ENCODE measurements around the gene AMMECR1.

AMMECR1 gene

DNA sequence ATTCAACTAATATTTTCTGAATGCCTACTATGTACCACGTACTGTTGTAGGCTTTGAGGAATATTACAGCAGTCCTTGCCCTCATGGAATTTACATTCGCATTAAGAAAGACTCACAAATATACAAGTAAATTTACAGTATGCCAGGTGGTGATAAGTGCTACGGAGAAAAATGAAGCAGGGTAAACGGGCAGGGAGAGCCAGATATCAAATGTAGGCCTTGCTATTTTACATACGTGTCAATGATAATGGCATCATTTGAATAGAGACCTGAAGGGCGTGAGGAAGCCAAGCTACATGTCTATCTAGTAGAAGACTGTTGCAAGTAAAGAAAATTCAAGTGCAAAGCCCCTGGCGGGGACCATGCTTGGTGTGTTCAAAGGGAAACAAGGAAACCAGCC lies 65.2 kb downstream of the AMMECR1 start:
- DNase-seq (ENCODE audit: low spot score), result no peak
- TF ChIP-seq, protein P1, sequence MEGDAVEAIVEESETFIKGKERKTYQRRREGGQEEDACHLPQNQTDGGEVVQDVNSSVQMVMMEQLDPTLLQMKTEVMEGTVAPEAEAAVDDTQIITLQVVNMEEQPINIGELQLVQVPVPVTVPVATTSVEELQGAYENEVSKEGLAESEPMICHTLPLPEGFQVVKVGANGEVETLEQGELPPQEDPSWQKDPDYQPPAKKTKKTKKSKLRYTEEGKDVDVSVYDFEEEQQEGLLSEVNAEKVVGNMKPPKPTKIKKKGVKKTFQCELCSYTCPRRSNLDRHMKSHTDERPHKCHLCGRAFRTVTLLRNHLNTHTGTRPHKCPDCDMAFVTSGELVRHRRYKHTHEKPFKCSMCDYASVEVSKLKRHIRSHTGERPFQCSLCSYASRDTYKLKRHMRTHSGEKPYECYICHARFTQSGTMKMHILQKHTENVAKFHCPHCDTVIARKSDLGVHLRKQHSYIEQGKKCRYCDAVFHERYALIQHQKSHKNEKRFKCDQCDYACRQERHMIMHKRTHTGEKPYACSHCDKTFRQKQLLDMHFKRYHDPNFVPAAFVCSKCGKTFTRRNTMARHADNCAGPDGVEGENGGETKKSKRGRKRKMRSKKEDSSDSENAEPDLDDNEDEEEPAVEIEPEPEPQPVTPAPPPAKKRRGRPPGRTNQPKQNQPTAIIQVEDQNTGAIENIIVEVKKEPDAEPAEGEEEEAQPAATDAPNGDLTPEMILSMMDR (conservative IDR thresholded peaks at IDR 0.05; ENCODE audit: low read depth), result no peak
- ChIA-PET POLR2A (ENCODE audit: low non-redundant PET) (no interaction called here), CTCF (no interaction called here)
- H3K27ac ChIP-seq, result no peak overlapping the region

DNA sequence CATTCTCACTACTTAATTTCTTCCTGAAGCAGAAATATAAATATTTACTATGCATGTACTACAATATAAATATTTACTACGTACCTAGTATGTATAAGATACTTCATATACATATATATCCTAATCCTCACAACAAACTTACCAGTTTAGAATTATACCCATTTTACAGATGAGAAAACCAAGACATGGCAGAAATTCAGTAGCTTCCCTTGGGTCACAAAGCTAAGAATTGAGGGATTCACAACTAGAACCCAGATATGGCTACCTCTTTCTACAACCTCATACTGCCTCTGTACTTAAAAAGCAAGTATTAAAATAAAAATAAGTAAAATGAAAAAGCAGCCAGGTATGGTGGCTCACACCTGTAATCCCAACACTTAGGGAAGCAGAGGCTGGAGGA lies 65.9 kb downstream of the AMMECR1 start:
- CTCF ChIA-PET, result no interaction called here
- no peak for DNase-seq (ENCODE audit: low spot score)
- POLR2A ChIA-PET (ENCODE audit: low non-redundant PET), result no interaction called here
- no peak overlapping the region for H3K27ac ChIP-seq
- TF ChIP-seq, protein P1 (conservative IDR thresholded peaks at IDR 0.05; ENCODE audit: low read depth), result no peak

DNA sequence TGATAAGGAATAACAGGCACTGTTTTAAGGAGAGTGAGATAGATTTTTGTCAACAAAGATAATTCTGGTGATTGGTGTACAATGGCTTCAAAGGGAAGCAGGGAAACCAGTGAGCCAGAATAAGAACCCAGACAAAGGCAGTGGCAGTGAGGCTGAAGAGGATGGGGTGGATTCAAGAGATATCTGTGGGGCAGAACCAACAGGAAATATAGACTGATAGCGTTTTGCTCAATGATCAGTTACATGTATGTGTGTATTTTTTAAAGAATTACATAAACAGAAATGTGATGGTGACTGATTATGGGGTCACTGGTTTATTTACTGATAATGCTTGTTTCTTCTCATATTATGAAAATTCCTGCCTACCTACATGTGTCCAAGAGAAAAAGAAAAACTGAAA lies 66.4 kb downstream of the AMMECR1 start:
- ChIA-PET POLR2A (ENCODE audit: low non-redundant PET) (no interaction called here), CTCF (no interaction called here)
- no peak overlapping the region for H3K27ac ChIP-seq
- TF ChIP-seq, protein P1 (conservative IDR thresholded peaks at IDR 0.05; ENCODE audit: low read depth), result no peak
- DNase-seq (ENCODE audit: low spot score), result no peak

DNA sequence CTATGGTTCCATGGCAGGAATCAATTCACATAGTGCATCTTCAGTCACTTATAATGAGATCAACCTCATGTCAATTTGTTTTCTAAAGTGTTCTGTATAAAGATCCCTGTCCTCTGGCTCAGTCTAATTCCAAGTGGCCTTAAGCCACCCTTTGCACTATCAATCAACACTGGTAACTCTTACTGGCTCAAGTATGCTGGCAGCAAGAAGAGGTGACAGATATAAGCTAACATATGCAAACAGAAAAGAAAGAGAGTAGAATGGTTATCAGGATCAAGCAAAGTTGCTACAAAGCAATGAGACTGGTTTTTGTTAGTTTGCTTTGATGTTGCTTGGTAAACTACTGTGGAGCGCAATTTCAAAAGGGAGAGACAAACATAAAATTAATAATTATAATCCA lies 67.0 kb downstream of the AMMECR1 start:
- CTCF ChIA-PET, result no interaction called here
- no peak for DNase-seq (ENCODE audit: low spot score)
- H3K27ac ChIP-seq, result no peak overlapping the region
- POLR2A ChIA-PET (ENCODE audit: low non-redundant PET), result no interaction called here
- TF ChIP-seq, protein P1 (conservative IDR thresholded peaks at IDR 0.05; ENCODE audit: low read depth), result no peak

DNA sequence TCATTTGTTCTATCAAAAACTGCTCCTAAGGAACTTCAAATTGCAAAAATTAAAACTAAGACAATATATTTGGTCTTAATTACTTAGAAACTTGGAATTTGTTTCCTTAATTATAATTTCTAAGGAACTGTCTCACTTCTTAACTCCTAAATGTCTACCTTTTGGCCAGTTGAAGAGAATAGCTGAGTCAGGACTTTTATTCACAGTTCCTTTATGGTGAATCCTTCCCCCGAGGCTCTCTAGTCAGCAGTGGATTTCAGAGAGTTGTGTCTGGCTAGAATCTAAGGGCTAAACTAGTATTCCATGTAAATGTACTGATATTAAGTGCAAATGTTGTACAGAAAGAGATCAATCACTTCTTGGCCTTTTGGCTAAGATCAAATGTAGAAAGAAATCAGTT lies 69.3 kb downstream of the AMMECR1 start:
- no peak overlapping the region for H3K27ac ChIP-seq
- DNase-seq (ENCODE audit: low spot score), result peak; percentile 12
- ChIA-PET POLR2A (ENCODE audit: low non-redundant PET) (no interaction called here), CTCF (no interaction called here)
- TF ChIP-seq, protein P1 (conservative IDR thresholded peaks at IDR 0.05; ENCODE audit: low read depth), result no peak

DNA sequence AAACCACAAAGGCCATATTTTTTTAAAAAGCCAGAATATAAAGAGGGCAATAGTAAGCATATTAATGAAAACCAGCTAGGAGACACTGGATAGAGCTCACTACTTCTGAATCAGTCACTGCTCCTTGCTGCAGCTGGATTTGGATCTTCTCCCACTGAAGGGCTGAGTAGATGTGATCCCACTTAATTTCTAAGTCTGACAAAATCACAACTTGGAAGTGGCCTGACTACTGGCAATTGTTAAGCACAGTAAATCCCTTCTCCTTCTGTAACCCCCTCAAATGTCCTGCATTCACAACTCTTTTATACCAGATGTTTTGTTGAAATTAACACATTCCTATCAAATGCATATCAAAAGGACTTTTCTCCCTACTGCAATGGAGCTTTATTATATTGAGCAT lies 72.9 kb downstream of the AMMECR1 start:
- ChIA-PET CTCF (no interaction called here), POLR2A (ENCODE audit: low non-redundant PET) (no interaction called here)
- DNase-seq (ENCODE audit: low spot score), result no peak
- TF ChIP-seq, protein P1 (conservative IDR thresholded peaks at IDR 0.05; ENCODE audit: low read depth), result no peak
- H3K27ac ChIP-seq, result no peak overlapping the region

DNA sequence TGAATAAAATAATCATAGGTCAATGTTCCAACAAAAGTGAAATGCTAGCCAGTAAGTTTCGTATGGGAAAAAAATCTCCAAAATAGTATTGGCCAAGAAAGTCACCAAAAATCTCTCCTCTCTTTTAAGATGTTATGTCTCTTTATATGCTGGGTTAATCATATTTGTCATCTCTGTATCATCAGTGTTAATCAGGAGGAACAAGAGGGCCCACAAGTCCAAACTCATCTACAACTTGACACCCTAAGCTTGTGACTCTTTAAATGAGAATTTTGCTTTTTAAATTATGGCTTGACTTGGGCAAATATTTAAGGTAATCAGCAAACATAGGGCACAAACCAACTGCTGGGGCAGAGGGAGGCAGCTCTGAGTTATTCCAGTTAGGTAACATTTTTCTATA lies 75.5 kb downstream of the AMMECR1 start:
- peak; percentile 25 for DNase-seq (ENCODE audit: low spot score)
- ChIA-PET POLR2A (ENCODE audit: low non-redundant PET) (no interaction called here), CTCF (no interaction called here)
- H3K27ac ChIP-seq, result no peak overlapping the region
- TF ChIP-seq, protein P1 (conservative IDR thresholded peaks at IDR 0.05; ENCODE audit: low read depth), result no peak

Data from RWPE1 (cell line).